Epidermal melanocyte (primary cell): ENCODE measurements around the gene RBM45.

Experiments used
- DNase-seq: peaks from one replicate; pipeline ENCODE4 v3.0.0; 2011; ENCODE audit warnings: low spot score; ENCODE audit not compliant: insufficient read length

The RBM45 gene

DNA sequence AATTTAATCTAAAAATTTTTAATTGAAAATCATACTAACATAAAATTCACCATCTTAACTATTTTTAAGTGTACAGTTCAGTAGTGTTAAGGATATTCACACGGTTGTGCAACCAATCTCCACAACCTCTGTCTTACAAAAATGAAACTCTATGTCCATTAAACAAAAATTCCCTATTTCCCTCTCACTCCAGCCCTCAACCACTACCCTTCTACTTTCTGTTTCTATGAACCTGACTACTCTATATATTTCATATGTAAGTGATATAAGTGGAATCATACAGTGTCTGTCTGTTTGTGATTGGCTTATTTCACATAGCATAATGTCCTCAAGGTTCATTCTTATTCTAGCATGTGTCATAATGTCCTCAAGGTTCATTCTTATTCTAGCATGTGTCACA, 47.7 kb downstream of the RBM45 start:
- no peak for DNase-seq

DNA sequence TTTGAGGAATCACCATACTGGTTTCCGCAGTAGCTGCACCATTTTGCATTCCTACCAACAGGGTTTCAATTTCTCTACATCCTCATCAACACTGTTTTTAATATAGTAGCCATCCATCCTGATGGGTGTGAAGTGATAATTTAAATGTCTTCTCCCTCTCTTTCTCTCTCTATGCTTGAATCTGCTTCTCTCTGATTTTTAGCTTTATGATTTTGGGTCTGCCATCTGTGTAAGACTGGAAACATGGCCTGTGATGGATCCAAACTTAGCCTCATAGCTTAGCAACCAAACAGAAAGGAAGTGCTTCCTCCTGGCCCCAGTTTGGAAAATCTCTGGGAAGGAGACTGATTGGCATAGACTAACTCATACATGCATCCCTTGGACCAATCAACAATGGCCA, 48.4 kb downstream of the RBM45 start:
- no peak for DNase-seq

DNA sequence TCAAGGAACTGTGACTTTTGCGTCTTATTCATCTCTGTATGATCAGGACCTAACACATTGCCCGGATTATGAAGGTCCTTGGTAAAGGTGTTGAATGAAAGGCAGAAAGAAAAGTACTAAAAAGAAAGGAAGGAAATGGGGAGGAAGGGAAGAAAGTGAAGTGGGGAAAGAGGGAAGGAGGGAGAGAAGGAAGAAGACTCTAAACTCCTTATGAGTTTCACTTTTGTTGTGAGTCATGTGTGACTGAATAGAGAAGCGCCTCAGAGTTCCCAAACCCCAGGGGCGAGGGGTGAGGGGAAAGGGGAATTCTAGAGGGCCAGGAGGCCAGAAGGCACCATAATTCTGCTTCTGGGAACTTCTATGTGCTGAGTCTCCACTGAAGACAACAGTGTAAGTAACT, 51.2 kb downstream of the RBM45 start:
- DNase-seq, result no peak

DNA sequence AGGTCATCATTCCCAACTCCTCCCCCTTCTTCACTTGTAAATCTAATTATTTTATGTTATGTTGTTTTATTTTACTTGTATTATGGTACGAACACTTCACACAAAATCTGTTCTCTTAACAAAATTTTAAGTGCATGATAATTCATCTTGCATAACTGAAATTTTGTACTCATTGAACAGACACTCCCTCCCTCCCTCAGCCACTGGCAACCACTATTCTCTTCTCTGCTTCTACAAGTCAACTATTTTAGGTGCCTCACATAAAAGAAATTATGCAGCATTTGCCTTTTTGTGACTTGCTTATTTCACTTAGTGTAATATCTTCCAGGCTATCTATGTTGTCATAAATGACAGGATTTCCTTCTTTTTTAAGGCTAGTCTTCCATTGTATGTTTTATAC, 51.7 kb downstream of the RBM45 start:
- no peak for DNase-seq

DNA sequence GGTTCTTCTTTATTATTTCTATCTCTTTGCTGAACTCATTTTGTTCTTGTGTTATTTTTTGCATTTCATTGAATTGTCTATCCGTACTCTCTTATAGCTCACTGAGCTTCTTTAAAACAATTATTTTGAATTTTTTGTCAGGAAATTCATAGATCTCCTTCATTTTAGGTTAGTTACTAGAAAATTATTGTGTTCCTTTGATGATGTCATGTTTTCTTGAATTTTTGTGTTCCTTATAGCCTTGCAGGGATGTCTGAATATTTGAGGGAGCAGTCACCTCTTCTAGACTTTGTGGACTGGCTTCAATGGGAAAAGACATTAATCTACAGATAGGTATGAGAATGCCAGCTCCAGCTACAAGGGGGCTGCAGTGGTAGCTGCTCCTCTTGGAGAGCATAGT, 61.4 kb downstream of the RBM45 start:
- DNase-seq, result no peak

DNA sequence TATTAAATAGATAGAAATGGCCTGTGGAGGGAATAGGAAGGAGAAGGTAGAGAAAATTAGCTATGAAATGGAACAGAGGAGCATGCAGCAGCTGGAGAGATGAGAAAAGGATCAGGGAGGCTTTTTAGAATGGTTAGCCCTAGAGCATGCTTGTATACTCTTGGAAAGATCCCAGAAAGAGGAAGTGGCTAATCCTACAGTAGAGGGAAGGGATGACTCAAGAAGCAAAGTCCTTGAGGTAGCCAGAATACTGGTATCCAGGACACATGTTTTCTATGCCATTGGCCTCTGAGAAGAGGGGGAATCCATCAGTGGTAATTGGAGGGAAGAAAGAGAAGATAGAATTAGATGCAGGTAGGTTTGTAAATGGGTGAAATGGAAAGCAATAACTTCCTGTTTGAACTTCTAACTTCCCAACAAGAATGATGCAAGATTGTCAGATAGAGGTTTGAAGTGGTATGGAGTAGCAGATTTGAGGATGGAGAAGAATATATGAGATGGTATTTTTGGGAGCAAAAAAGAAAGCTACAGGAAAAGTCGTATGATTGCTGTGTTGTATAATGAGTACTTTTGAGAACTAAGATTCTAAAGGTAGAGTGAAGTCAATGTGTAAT, 64.9 kb downstream of the RBM45 start:
- no peak for DNase-seq
